GM21529 (cell line): Measurements from ENCODE around the gene ZNF263.
"Not testable (repeated sequence)": the region's sequence is repeated elsewhere in the genome, so short reads cannot be mapped to it uniquely, and the experiment has no call there.

Experiments used
- ATAC-seq: cut with Tn5 transposase; IDR thresholded peaks from one replicate; pipeline ENCODE4 v1.9.1; 2021; ENCODE audit not compliant: unreplicated experiment

The ZNF263 gene

GRCh38 chr16:3266873-3267537, 16.3 kb upstream of the ZNF263 start:
- ATAC-seq, result no peak

GRCh38 chr16:3268294-3268693, 15.0 kb upstream of the ZNF263 start:
- no peak for ATAC-seq

- ATAC-seq, result not testable (repeated sequence)
Measured at GRCh38 chr16:3270718-3271117, 12.6 kb upstream of the ZNF263 start.

- not testable (repeated sequence) for ATAC-seq
Measured at GRCh38 chr16:3271281-3271680, 12.0 kb upstream of the ZNF263 start.

GRCh38 chr16:3274490-3274889, 8.8 kb upstream of the ZNF263 start:
- no peak for ATAC-seq

DNA sequence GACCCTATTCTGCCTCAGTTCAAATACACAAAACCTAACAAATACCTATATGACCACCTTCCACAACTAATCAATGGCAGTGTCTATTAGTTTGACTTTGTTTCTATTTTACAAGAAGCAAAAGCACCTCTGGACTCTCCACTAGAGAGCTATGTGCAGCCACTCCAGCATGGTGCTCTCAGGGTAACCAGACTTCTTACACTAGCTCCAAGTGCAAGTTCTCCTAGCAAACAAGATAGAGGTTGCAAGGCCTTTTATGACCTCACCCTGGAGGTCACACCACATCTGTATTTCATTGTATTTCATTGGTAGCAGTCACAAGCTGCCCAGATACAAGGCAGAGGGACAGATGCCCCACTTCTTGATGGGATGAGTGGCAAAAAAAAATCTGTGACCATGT, 8.3 kb upstream of the ZNF263 start:
- no peak for ATAC-seq

DNA sequence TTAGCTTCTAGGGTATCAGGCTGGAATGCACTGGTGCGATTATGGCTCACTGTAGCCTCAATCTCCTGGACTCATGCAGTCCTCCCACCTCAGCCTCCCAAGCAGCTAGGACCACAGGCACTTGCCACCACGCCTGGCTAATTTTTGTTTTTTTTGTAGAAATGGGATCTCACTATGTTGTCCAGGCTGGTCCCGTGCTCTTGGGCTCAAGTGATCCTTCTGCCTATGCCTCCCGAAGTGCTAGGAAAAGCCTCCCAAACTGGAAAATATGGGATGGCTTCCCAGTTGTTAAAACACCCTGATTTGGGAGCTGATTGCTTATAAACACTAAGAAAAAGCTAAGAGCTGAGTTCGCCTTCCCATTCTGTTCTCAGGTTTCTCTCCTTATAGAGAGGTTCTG, 6.6 kb upstream of the ZNF263 start:
- no peak for ATAC-seq

DNA sequence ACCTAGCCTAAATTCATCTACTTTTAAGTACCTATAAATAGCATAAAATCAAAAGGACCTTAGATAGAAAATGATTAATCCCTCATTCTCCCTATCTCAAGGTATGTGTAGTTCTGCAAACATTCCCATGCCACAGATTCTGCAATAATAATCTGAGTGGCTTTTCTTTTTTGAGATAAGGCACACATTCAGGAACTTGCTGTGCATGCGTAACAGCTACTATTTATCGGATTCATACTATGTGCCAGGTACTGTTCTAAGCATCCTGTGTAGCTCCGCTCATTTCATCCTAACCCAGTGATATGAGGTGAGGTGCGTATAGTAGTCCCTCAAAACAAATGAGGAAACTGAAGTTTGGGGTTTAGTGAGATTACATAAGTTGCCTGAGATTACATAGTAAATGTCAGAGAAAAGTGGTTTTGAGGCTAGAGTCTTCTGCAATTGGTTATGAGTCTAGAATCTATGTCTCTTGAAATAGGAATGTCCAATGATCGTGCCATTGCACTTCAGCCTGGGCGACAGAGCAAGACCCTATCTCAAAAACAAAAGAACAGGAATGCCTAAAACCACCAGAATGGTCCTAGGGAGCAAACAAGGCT, 2.0 kb upstream of the ZNF263 start:
- ATAC-seq, result no peak

DNA sequence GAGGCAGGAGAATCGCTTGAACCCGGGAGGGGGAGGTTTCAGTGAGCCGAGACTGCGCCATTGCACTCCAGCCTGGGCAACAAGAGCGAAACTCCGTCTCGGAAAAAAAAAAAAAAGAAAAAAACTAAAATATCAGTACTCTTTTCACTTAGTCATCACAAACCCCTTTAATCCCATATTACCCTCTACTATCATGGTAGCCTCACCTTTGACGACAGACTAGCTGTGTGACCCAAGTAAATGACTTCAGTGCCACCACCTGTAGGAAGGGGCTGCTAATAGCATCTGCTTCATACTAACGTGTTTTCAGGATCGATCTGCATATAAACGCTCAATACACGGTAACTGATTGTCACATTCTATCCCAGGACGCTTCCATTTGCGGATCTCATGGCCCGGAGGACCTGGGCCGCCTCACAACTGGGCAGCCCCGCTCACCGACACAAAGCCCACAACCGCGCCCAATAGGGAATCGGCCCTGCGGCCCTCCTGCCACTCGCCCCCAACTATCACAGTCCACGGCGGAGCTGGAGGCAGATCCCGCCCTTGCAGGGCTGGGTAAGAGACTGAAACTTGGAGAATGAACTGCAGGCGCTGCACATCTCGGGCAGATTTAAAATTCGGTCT, 1.1 kb upstream of the ZNF263 start:
- peak; percentile 28 for ATAC-seq

DNA sequence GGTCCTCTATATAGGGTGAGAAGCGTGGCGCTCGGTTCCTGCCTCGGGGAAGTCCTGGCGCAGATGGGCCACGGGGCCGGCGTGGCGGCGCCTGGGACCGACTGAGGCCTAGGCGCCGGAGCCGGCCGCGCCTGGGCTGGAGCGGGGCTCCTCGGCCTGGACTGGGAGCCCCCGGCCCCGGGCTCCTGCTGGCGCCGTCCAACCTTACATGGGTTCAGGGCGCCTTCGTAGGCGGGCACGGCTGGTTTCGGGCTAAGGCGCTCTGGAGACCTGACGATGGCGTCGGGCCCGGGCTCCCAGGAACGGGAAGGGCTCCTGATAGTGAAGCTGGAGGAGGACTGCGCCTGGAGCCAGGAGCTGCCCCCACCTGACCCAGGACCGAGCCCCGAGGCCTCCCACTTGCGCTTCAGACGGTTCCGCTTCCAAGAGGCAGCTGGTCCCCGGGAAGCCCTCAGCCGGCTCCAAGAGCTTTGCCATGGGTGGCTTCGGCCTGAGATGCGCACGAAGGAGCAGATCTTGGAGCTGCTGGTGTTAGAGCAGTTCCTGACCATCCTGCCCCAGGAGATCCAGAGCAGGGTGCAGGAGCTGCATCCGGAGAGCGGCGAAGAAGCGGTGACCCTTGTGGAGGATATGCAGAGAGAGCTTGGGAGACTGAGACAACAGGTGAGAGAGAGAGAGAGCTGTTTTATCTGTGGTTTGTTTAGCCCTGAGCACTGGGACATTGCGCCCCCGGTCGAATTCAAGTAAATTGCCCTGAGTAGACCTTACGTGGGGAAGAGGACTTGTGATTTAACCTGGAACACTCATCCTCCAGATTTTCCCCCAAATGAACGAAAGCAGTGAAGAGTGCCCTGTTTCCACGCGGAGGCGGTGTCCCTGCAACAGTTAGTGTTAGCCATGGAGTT, 504 bp downstream of the ZNF263 start:
- no peak for ATAC-seq

DNA sequence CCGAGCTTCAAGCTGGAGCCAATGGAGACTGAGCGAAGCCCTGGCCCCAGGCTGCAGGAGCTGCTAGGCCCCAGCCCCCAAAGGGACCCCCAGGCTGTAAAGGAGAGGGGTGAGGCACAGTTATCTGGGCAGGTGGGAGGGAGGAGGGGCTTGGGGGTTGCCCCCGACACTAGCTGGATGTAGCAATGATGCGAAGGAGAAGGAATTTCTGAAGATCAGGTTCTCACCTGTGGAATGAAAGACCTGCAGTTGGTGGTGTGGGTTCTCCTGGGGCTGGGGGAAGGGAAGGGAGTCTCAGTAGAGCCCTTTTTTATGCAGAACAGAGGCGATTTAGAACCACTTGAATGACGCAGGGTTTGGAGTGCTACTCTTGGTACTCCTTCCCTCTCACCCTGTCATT, 1.8 kb downstream of the ZNF263 start:
- ATAC-seq, result no peak

- no peak for ATAC-seq
Measured at GRCh38 chr16:3289998-3290673, 6.8 kb downstream of the ZNF263 start.

DNA sequence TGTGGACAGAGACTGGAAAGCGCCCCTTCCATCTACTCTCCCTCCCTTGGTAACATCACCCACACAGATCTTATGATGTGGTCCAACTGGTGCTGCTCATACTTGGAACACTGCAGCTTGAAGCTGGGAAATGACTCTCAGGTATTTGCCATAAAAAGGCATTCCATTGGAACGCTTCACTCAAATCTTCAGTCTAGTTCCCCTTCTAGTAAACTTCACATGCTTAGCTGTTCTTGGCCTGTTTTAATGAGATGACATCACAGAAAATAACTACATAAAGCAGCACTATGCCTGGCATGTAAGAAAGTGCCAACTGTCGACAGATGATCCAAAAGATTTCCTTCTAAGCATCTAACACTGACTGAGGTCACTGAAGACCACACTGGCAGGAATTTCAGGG, 9.3 kb downstream of the ZNF263 start:
- ATAC-seq, result no peak

GRCh38 chr16:3295209-3295608, 11.9 kb downstream of the ZNF263 start:
- ATAC-seq, result no peak

DNA sequence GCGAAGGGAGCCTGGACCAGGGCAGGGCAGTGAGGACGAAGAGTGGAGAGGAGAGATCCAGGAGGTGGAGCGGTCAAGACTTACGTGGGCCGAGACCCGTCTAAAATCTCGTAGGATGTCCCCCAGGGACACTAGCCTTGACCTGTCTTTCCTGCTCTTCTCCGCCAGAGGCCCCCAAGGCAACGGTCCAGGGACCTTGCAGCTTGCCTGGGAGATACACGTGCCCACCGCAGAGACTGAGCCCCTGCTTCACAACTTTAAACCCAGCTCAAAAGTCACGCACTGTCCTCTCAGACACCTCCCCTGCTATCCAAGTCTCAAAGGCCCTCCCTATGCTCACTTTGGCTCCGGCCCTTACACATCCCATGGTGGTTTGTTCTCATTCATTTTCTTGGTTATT, 12.5 kb downstream of the ZNF263 start:
- no peak for ATAC-seq

DNA sequence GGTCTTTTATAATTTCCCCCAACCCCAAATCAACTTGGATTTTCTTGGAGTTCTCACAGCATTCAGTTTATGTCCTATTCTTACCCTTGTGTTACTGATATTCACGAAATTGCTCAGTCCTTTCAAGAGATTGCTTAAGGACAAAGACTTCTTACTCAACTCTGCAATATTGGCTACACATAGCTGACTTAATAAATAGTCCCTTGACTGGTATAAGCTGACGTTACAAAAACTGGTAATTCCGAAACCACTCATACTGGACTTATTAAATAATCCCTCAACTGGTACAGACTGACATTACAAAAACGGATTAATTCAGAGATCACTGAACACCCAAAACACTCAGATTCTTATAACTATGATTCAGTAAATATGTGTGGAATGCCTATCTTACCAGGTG, 21.1 kb downstream of the ZNF263 start:
- no peak for ATAC-seq

DNA sequence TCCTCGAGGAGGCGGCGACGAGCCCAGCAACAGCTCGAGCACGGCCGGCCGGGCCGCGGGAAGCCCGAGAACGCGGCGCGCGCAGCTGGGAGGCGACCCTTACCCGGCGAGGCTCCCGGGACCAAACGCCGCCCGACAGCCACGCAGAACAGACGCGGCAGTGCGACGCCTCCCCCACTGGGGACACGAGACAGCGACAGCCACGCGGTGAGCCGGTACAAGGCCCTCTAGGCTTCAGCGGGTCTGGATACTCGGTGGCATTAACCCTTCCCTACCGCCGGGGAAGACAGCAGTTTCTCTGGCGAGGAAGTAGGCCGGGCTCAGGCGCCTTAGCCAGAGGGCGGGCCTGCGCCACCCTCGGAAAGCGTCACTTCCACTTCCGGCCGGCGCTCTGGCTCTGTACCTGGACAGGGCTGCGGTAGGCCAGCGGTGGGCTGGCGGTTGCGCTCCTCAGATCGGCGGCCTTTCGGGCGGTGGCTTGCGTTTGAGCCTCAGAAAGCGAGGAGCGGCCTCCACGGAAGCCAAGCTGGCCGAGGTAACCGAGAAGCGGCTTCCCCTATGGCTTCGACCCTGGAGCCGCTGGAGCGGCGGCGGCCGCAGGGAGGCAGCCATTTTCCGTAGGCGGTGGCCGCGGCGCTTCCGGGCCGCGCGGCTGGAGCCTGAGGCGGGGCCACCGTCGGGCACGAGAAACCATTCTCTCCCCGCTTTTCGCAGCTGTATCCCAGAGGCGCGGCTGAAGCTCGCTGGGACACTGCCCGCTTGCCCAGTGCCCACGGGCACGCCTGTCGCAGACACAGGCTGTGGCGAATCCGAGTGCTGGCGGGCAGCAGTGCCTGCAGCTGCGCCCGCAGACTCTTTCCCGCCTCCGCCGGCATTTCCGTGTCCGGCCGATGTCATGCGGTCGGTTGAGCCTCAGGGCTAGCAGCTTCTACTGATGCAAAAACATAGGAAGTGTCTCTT, 22.1 kb downstream of the ZNF263 start, which contains the start of the genes TIGD7 and ZNF75A:
TSS of gene TIGD7 (minus strand) at position 322 of the 960 bp plus-strand sequence. CDS start 4,816 bp downstream, outside the sequence.
TSS of gene ZNF75A (plus strand) at position 389 of the 960 bp plus-strand sequence. CDS start 2,932 bp downstream, outside the sequence.
- ATAC-seq, result peak; percentile 94

DNA sequence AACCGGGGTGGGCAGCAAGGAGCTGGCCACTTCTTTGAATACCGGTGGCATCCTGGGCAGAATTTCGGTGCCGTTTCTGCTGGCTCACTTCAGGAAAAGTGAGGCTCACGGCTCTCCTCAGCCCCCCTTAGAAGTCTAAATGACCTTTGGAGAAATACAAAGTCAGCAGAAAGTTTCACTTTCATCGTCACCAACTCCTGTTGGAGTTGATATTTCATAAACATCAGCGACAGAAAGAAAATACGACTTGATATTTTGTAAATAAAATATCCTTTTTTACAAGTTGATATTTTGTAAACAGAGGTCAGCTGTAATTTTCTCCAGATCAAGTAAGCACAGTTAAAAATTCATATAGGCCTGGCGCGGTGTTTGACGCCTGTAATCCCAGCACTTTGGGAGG, 22.8 kb downstream of the ZNF263 start:
- ATAC-seq, result no peak

DNA sequence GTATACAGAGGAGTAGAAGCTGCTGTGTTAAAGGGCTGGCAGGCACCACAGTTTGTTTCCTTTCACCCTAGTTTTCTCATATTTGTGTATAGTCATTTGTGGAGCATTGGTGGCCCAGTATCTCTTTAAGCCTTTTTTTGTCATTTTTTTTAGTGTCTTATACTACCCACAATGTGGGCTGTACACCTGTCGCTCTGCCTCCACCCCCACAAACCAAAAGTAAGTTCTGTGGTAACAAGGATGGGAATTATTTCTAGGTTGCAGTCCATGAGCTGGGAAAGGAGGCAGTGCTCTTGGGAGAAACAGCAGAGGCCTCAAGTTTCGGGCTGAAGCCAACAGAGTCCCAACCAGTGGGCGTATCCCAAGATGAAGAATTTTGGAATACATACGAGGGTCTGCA, 28.2 kb downstream of the ZNF263 start:
- no peak for ATAC-seq
